Measurements from ENCODE around the gene AIF1. TPM values are rescaled to one million over a fixed set of nuclear protein-coding genes. Genes with fewer than 3 reads are reported as not detected.

The AIF1 gene
- total RNA-seq, 2 experiments from 2014 or later, result 240 to 253 TPM

DNA sequence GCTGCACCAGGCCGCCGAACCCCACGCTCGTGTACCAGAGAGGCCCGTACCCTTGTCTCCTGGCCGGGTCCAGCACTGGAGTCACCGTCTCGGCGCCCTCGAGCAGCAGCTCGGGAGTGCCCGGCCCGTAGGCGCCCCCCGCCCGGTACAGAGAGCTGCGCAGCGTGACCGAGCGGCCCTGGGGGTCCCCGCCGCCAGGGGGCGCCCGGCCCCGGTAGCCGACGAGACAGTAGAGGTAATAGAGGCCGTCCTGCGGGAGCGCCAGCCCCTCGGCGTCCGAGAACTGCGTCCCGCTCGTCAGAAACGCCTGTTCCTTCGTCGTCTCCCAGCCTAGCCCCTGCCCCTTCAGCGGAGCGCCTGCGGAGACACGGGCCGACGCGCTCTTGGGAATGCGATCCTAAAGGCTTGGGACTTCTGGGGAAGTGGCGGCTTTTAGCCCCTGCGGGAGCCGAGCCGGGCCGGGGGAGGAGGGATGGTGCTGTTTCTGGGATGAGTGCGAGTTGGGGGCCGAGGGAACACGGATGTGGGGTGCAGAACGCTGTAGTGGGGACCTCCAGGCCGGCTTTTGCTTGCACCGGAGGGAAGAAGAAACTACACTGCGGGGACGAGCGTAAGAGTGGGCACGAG lies 34.1 kb upstream of the AIF1 start:
- POLR2A ChIA-PET, result interaction anchor here (0.7 to 35.7 kb wide), 13 partner anchors 3 to 811 kb away, joined by 3 to 1181 read pairs (median 4); partner anchors contain the start of genes ATP6V1G2, DDX39B, LST1 and LTA
- peaks cover 61% of the 10 kb centered on the region for H3K36me3 Mint-ChIP-seq (ENCODE audit: low read depth)
- TF ChIP-seq, protein P1, sequence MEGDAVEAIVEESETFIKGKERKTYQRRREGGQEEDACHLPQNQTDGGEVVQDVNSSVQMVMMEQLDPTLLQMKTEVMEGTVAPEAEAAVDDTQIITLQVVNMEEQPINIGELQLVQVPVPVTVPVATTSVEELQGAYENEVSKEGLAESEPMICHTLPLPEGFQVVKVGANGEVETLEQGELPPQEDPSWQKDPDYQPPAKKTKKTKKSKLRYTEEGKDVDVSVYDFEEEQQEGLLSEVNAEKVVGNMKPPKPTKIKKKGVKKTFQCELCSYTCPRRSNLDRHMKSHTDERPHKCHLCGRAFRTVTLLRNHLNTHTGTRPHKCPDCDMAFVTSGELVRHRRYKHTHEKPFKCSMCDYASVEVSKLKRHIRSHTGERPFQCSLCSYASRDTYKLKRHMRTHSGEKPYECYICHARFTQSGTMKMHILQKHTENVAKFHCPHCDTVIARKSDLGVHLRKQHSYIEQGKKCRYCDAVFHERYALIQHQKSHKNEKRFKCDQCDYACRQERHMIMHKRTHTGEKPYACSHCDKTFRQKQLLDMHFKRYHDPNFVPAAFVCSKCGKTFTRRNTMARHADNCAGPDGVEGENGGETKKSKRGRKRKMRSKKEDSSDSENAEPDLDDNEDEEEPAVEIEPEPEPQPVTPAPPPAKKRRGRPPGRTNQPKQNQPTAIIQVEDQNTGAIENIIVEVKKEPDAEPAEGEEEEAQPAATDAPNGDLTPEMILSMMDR (IDR thresholded peaks at IDR 0.05), result peak; percentile 97
- peaks cover 47% of the 10 kb centered on the region for H3K4me1 Mint-ChIP-seq (ENCODE audit: low read depth)
- CTCF ChIA-PET, result interaction anchor here (1.0 to 56.2 kb wide), 9 partner anchors 11 to 249 kb away, joined by 3 to 2542 read pairs (median 4); partner anchors contain the start of genes AIF1, APOM, ATP6V1G2 and DDX39B
- peak; percentile 92 for DNase-seq
- peak; percentile 55 for ATAC-seq
- no peaks in the 10 kb centered on the region for H3K27me3 Mint-ChIP-seq
- H3K27ac Mint-ChIP-seq, result peak overlapping the region; percentile 98
- intact Hi-C loops (cut with micrococcal nuclease), result loop anchor here (1.0 to 5.0 kb wide), 2 partner anchors 16 to 34 kb away; partner anchors contain the start of genes ATP6V1G2 and NFKBIL1
- H3K4me3 Mint-ChIP-seq, result peak overlapping the region; percentile 96
- no peaks in the 10 kb centered on the region for H3K9me3 Mint-ChIP-seq

DNA sequence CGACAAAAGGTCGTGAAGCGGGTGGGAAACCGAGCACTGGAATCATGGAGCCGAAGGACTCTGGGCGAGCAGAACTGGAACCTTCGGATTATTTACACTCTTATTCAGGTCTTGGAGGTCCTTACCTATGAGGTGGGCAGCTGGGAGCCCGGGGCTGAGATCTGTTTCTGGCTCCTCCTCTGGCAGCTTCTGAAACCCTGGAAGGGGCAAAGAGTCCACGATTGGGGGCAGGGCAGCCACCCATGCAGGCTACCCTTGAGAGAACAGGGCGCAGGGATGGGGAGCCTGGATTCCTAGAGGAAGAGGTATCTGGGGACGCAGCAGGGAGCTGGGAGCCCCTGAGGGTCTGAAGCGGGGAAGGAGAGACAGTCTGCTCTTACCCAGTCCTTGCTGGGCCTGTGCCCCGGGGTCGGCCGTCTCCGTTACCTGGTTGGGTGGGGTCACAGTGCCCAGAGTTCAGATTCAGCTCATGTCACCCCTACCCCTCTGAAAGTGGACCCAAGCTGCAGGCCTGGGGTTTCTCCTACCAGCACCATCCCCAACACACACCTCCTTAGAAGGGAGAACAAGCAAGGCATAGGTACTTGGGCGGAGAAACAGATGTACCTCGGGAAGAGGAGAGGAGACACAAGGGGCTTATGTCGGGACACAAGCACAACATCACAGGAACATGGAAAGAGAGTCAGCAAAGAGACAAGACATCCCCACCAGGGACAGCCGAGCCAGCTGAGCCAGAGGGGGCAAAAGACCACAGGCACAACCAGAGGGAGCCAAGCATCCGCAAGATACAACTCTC lies 33.4 kb upstream of the AIF1 start:
- DNase-seq (no peak), ATAC-seq (no peak)
- Mint-ChIP-seq H3K27me3 (no peaks in the 10 kb centered on the region), H3K36me3 (ENCODE audit: low read depth) (peaks cover 54% of the 10 kb centered on the region), H3K27ac (peak overlapping the region; percentile 98), H3K9me3 (no peaks in the 10 kb centered on the region), H3K4me1 (ENCODE audit: low read depth) (peaks cover 54% of the 10 kb centered on the region), H3K4me3 (peak overlapping the region; percentile 96)
- ChIA-PET CTCF (interaction anchor here (1.5 to 56.2 kb wide), 4 partner anchors 10 to 58 kb away, joined by 3 to 2542 read pairs (median 1274); partner anchors contain the start of genes ATP6V1G2, DDX39B, LST1 and LTA), POLR2A (interaction anchor here (1.1 to 35.7 kb wide), 11 partner anchors 2 to 195 kb away, joined by 3 to 1181 read pairs (median 8); partner anchors contain the start of genes ATP6V1G2, DDX39B, LST1 and LTA)
- TF ChIP-seq, protein P1 (IDR thresholded peaks at IDR 0.05), result no peak
- intact Hi-C loops (cut with micrococcal nuclease), result loop anchor here (1.0 to 5.0 kb wide), 2 partner anchors 16 to 34 kb away; partner anchors contain the start of genes ATP6V1G2 and NFKBIL1

DNA sequence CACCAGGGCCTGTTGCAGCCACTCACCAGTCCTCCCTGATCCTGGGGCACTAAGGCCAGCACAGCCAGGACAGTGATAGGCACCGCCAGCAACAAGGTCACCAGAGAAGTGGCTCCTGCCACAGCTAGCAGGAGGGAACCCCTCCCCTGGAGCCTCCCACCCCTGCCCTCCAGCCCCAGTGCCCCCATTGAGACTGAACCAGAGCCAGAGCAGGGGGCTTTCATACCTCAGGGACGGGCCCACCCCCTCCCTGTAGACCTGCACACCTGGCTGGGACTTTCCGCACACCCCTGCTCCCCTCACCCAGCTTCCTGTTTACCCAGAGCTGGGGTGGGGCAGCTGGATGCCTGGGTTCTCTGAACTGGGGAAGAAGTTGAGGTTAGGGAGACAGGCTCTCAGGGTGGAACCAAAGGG lies 32.8 kb upstream of the AIF1 start, which contains the start of gene LTB:
TSS of gene LTB (minus strand) at position 195 of the 414 bp plus-strand sequence. CDS start at position 188, 7 bp downstream.
- Mint-ChIP-seq H3K4me3 (peak within 1 kb of the TSS; percentile 96), H3K9me3 (no peaks in the 10 kb centered on the region), H3K27ac (peak within 1 kb of the TSS; percentile 98), H3K4me1 (ENCODE audit: low read depth) (peaks cover 58% of the 10 kb centered on the region), H3K36me3 (ENCODE audit: low read depth) (peaks cover 53% of the 10 kb centered on the region), H3K27me3 (no peaks in the 10 kb centered on the region)
- intact Hi-C loops (cut with micrococcal nuclease), result loop anchor here (5.0 kb wide), 1 partner anchor 35 kb away; the partner anchor contains the start of genes ATP6V1G2 and NFKBIL1
- peak; percentile 17 for ATAC-seq
- ChIA-PET POLR2A (interaction anchor here (1.0 to 35.7 kb wide), 10 partner anchors 2 to 194 kb away, joined by 3 to 1181 read pairs (median 8); partner anchors contain the start of genes ATP6V1G2, DDX39B, LST1 and LTA), CTCF (interaction anchor here (1.5 to 56.2 kb wide), 3 partner anchors 10 to 58 kb away, joined by 3 to 2542 read pairs (median 2542); partner anchors contain the start of genes ATP6V1G2, DDX39B, LST1 and LTA)
- TF ChIP-seq, protein P1 (IDR thresholded peaks at IDR 0.05), result no peak
- peak; percentile 67 for DNase-seq

DNA sequence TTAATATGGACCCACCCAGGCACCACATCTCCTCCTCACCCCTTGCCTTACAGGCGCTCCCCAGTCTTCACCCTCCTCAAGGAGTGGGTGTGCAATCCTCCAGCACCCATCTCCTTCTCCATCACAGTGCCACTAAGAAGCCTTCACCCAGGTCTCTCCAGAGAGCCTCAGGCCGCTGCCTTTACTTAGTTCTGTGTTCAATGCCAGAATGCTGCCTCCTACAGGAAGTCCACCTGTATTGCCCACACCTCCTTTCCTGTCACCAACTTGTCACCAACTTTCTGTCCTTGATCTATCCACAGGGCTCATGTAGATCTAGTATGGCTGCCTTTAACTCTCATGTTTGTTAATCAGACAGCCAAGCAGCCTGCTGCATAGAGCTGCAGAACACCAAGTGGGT lies 29.5 kb upstream of the AIF1 start:
- Mint-ChIP-seq H3K27me3 (no peaks in the 10 kb centered on the region), H3K36me3 (ENCODE audit: low read depth) (peaks cover 40% of the 10 kb centered on the region), H3K4me3 (peak overlapping the region; percentile 76), H3K9me3 (no peaks in the 10 kb centered on the region), H3K27ac (peak overlapping the region; percentile 96), H3K4me1 (ENCODE audit: low read depth) (peaks cover 61% of the 10 kb centered on the region)
- intact Hi-C loops (cut with micrococcal nuclease), result no loop called here
- ChIA-PET POLR2A (interaction anchor here (0.8 to 35.7 kb wide), 6 partner anchors 2 to 44 kb away, joined by 3 to 1181 read pairs (median 16); partner anchors contain the start of genes DDX39B, LST1, LTA and LTB), CTCF (interaction anchor here (1.2 to 56.2 kb wide), 3 partner anchors 7 to 31 kb away, joined by 3 to 2542 read pairs (median 2542); partner anchors contain the start of genes ATP6V1G2, DDX39B, LST1 and LTA)
- peak; percentile 42 for ATAC-seq
- DNase-seq, result peak; percentile 74
- TF ChIP-seq, protein P1 (IDR thresholded peaks at IDR 0.05), result peak; percentile 74
